Astrocyte of the spinal cord (primary cell): ENCODE results near the gene CALN1.
"Not testable (repeated sequence)": the region's sequence is repeated elsewhere in the genome, so short reads cannot be mapped to it uniquely, and the experiment has no call there.

Experiments
- DNase-seq: peaks from one replicate; pipeline ENCODE4 v3.0.0; 2011; ENCODE audit warnings: low read depth, low spot score
- H3K4me3 ChIP-seq: 2 replicates; pipeline ENCODE4 v1.5.1; 2011; ENCODE audit warnings: low read depth, mild to moderate bottlenecking, low read length, moderate library complexity
- CTCF ChIP-seq: IDR thresholded peaks from 2 replicates; pipeline ENCODE4 v1.5.1; 2012; ENCODE audit warnings: low read depth, mild to moderate bottlenecking, low read length, inconsistent platforms
- in situ Hi-C: cut with HindIII; loops from 2 replicates; pipeline ENCODE4 v1.10.0; 2017; ENCODE audit warnings: low sequenced_read_pairs

Gene CALN1

DNA sequence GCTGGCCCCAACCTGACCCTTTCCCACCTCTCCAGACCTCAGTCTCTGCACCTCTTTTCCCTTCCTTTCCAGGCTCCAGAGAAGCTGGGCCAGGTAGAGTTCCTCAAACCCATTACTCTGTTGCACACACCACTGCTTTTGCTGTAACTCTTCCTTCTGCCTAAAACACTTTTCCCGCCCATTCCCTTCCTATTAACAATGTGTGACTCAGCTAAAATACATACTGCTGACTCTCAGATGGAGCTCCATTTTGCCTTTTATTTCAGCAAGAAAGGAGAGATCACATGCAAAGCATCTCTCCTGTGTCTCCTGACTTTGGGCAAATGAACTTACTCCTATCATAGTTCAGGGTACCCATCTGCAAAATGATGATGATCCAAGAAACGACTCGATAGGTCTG is 201.0 kb downstream of the CALN1 start:
- DNase-seq, result no peak
- no peak for TF ChIP-seq CTCF
- in situ Hi-C loops, result no loop called here
- H3K4me3 ChIP-seq, result no peak overlapping the region

DNA sequence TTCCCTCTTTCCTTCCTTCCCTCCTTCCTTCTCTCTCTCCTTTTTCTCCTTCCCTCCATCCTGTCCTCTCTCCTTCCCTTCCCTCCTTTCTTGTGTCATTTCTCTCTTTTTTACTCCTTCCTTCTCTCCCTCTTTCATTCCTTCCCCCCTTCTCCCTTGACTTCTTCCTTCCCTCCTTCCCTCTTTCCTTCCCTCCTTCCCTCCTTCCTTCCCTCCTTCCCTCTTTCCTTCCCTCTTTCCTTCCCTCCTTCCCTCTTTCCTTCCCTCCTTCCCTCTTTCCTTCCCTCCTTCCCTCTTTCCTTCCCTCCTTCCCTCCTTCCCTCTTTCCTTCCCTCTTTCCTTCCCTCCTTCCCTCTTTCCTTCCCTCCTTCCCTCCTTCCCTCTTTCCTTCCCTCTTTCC is 203.1 kb downstream of the CALN1 start:
- DNase-seq, H3K4me3 ChIP-seq, in situ Hi-C loops: not testable (repeated sequence)

GRCh38 chr7:72196176-72196575 is 216.0 kb downstream of the CALN1 start:
- in situ Hi-C loops, result no loop called here
- H3K4me3 ChIP-seq, result no peak overlapping the region
- no peak for DNase-seq
- no peak for TF ChIP-seq CTCF

GRCh38 chr7:72190919-72191318 is 221.2 kb downstream of the CALN1 start:
- DNase-seq, result no peak
- in situ Hi-C loops, result no loop called here
- no peak overlapping the region for H3K4me3 ChIP-seq
- no peak for TF ChIP-seq CTCF

DNA sequence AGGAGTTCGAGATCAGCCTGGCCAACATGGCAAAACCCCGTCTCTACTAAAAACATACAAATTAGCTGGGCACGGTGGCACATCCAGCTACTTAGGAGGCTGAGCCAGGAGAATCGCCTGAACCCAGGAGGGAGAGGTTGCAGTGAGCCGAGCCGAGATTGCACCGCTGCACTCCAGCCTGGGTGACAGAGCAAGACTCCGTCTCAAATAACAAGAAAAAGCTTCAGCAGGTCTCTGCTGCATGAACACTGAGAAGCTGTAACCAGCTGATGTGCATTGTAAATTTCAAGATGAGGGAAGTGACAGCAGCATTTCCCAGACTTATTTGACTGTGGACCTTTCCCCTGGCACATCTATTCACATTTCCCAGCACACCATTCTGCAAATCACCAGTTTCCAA is 222.0 kb downstream of the CALN1 start:
- no peak overlapping the region for H3K4me3 ChIP-seq
- no peak for DNase-seq
- no peak for TF ChIP-seq CTCF
- in situ Hi-C loops, result no loop called here

DNA sequence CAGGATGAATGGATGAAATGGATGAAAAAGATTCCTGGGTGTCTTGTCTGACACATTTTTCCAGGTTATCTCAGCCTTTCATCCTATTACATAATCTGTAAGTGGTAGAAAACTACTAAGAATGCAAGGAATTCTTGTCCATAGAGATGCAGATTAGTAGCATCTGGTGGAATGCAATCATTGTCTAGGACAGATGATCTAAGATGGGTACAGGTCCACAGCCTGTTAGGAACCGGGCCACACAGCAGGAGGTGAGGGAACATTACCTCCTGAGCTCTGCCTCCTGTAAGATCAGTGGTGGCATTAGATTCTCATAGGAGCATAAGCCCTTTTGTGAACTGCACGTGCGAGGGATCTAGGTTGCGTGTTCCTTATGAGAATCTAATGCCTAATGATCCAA is 225.0 kb downstream of the CALN1 start:
- no peak for DNase-seq

DNA sequence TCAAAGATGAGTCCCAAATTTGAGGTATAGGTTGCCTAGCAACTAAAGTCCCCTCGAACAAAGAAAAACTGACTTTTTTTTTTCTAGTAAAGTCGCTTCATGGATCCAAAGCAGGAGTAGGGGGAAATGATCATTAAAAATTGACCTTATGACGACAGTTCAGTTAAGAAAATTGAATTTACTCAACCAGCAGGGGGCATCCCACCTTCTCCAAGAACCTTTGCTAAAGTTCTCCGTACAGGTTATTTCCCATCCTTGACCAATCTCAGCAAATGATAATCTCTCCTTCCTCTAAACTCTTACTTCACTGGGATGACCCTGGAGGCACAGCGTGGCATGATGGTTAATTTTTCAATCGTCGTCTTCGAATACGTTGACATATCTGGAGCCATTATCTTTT is 228.3 kb downstream of the CALN1 start:
- H3K4me3 ChIP-seq, result no peak overlapping the region
- DNase-seq, result no peak
- in situ Hi-C loops, result no loop called here
- no peak for TF ChIP-seq CTCF

More for the DNA sequence above, 225.0 kb downstream of the CALN1 start:
- no peak for TF ChIP-seq CTCF
- in situ Hi-C loops, result no loop called here
- no peak overlapping the region for H3K4me3 ChIP-seq
